ENCODE results near the gene CNOT2. TPM values are rescaled to one million over a fixed set of nuclear protein-coding genes. Genes with fewer than 3 reads are reported as not detected.

Gene CNOT2
- total RNA-seq, 1 experiment from 2014 or later, result 49.3 TPM

DNA sequence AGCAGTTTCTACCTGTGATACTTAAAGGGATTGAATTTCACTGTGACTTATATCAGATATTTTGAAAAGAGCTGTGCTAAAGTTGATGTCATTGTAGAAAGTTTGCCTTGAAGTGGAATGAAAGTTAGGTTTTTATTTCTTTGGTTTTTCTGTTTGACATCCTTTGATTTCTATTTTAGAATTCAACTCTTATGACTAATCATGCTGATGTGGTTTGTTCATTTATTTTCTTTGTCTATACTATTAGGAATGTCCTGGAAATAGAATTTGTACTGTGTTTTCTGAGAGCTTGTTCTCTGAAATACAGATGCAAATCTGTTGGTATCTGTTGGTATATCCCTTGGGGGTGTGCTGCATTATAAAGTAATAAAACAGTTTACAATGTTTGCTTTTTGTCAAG is 3.3 kb downstream of the CNOT2 start:
- H3K4me3 ChIP-seq (ENCODE audit: low read depth in 2 of 2, low read length in 2 of 2), result no peak overlapping the region
- DNase-seq (ENCODE audit: low read depth, low spot score), result no peak
- H3K36me3 ChIP-seq (ENCODE audit: control insufficient read depth, insufficient read depth, low read length), result peaks cover 7% of the 10 kb centered on the region
- BruUV-seq (replicated peaks), result no TSS peak
- POLR2A ChIA-PET, result no interaction called here
- intact Hi-C loops (cut with micrococcal nuclease; ENCODE audit: unreplicated experiment), result loop anchor here (10.0 kb wide), 1 partner anchor 342 kb away; no protein-coding TSS in a partner anchor
- CTCF ChIA-PET, result no interaction called here
- TF ChIP-seq SIN3A (IDR thresholded peaks at IDR 0.05; ENCODE audit: borderline replicate concordance, insufficient read depth, low read depth, low read length) (no peak), TCF7L2 (IDR thresholded peaks at IDR 0.05; ENCODE audit: low read depth, low read length) (no peak), POLR2AphosphoS5 (IDR thresholded peaks at IDR 0.05; ENCODE audit: low read depth, low read length) (no peak)
- TF ChIP-seq, protein P1, sequence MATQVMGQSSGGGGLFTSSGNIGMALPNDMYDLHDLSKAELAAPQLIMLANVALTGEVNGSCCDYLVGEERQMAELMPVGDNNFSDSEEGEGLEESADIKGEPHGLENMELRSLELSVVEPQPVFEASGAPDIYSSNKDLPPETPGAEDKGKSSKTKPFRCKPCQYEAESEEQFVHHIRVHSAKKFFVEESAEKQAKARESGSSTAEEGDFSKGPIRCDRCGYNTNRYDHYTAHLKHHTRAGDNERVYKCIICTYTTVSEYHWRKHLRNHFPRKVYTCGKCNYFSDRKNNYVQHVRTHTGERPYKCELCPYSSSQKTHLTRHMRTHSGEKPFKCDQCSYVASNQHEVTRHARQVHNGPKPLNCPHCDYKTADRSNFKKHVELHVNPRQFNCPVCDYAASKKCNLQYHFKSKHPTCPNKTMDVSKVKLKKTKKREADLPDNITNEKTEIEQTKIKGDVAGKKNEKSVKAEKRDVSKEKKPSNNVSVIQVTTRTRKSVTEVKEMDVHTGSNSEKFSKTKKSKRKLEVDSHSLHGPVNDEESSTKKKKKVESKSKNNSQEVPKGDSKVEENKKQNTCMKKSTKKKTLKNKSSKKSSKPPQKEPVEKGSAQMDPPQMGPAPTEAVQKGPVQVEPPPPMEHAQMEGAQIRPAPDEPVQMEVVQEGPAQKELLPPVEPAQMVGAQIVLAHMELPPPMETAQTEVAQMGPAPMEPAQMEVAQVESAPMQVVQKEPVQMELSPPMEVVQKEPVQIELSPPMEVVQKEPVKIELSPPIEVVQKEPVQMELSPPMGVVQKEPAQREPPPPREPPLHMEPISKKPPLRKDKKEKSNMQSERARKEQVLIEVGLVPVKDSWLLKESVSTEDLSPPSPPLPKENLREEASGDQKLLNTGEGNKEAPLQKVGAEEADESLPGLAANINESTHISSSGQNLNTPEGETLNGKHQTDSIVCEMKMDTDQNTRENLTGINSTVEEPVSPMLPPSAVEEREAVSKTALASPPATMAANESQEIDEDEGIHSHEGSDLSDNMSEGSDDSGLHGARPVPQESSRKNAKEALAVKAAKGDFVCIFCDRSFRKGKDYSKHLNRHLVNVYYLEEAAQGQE (IDR thresholded peaks at IDR 0.05; ENCODE audit: insufficient read depth in 1 of 2, low read depth in 2 of 2, low read length in 1 of 2), result no peak
- TF ChIP-seq, protein P2, sequence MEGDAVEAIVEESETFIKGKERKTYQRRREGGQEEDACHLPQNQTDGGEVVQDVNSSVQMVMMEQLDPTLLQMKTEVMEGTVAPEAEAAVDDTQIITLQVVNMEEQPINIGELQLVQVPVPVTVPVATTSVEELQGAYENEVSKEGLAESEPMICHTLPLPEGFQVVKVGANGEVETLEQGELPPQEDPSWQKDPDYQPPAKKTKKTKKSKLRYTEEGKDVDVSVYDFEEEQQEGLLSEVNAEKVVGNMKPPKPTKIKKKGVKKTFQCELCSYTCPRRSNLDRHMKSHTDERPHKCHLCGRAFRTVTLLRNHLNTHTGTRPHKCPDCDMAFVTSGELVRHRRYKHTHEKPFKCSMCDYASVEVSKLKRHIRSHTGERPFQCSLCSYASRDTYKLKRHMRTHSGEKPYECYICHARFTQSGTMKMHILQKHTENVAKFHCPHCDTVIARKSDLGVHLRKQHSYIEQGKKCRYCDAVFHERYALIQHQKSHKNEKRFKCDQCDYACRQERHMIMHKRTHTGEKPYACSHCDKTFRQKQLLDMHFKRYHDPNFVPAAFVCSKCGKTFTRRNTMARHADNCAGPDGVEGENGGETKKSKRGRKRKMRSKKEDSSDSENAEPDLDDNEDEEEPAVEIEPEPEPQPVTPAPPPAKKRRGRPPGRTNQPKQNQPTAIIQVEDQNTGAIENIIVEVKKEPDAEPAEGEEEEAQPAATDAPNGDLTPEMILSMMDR (IDR thresholded peaks at IDR 0.05), result no peak
- H3K27me3 ChIP-seq (ENCODE audit: control insufficient read depth, insufficient read depth, low read length), result no peaks in the 10 kb centered on the region
- peaks cover 41% of the 10 kb centered on the region for H3K4me1 ChIP-seq (ENCODE audit: control insufficient read depth, insufficient read depth, low read length)
- H3K27ac ChIP-seq (ENCODE audit: low read length), result no peak overlapping the region; the same call in 1 of the 2 replicates
- no peaks in the 10 kb centered on the region for H3K9me3 ChIP-seq (ENCODE audit: control insufficient read depth, insufficient read depth, low read depth, low read length)
- in situ Hi-C loops (cut with HindIII; ENCODE audit: low pct_unique_long_range_greater_than_20kb, low sequenced_read_pairs), result no loop called here
- ATAC-seq, result no peak

DNA sequence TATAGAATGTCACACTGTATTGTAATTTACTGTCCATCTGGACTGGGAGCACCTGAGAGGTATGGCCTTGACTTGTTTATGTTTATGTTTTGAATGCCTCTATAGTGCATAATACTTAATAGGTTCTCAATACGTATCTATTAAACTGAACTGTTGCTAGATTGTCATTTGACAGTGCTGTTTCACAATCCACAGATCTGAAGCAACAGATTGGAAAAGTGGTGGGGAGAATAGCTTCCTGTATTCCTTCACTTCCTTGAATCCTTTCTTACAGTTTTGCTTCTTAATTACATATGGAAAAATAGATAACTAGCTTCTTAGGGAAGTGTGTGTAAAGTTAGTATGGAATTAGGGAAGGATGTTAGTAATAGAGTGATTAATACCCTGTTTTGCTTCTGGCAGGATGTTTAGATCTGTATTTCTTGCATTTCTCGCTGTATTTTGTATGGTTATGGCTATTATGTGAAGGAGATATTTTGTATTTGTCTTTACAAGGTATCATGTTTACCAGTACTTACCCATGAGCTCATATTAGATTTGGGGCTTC is 4.5 kb downstream of the CNOT2 start:
- Histone ChIP-seq H3K4me3 (ENCODE audit: low read depth in 2 of 2, low read length in 2 of 2) (no peak overlapping the region), H3K9me3 (ENCODE audit: control insufficient read depth, insufficient read depth, low read depth, low read length) (no peaks in the 10 kb centered on the region), H3K36me3 (ENCODE audit: control insufficient read depth, insufficient read depth, low read length) (peaks cover 7% of the 10 kb centered on the region), H3K27me3 (ENCODE audit: control insufficient read depth, insufficient read depth, low read length) (no peaks in the 10 kb centered on the region), H3K27ac (ENCODE audit: low read length) (no peak overlapping the region), H3K4me1 (ENCODE audit: control insufficient read depth, insufficient read depth, low read length) (peaks cover 37% of the 10 kb centered on the region)
- TF ChIP-seq, protein P2 (IDR thresholded peaks at IDR 0.05), result no peak
- TF ChIP-seq SIN3A (IDR thresholded peaks at IDR 0.05; ENCODE audit: borderline replicate concordance, insufficient read depth, low read depth, low read length) (no peak), POLR2AphosphoS5 (IDR thresholded peaks at IDR 0.05; ENCODE audit: low read depth, low read length) (no peak), TCF7L2 (IDR thresholded peaks at IDR 0.05; ENCODE audit: low read depth, low read length) (no peak)
- TF ChIP-seq, protein P1 (IDR thresholded peaks at IDR 0.05; ENCODE audit: insufficient read depth in 1 of 2, low read depth in 2 of 2, low read length in 1 of 2), result no peak
- ChIA-PET POLR2A (no interaction called here), CTCF (no interaction called here)
- intact Hi-C loops (cut with micrococcal nuclease; ENCODE audit: unreplicated experiment) (loop anchor here (10.0 kb wide), 1 partner anchor 343 kb away; no protein-coding TSS in a partner anchor), in situ Hi-C loops (cut with HindIII; ENCODE audit: low pct_unique_long_range_greater_than_20kb, low sequenced_read_pairs) (no loop called here)
- no TSS peak for BruUV-seq (replicated peaks)
- ATAC-seq, result no peak
- no peak for DNase-seq (ENCODE audit: low read depth, low spot score)
